GM12875 (cell line): ENCODE data around the gene CAMKK2.

Experiments used
- H3K4me3 ChIP-seq: one replicate; pipeline ENCODE4 v1.5.1; 2011; ENCODE audit warnings: low read depth, low read length, control low read depth
- CTCF ChIP-seq: IDR thresholded peaks from 2 replicates; pipeline ENCODE4 v1.5.1; 2011; ENCODE audit warnings: low read depth, mild to moderate bottlenecking, control low read depth, inconsistent platforms, low read length, moderate library complexity, borderline replicate concordance; ENCODE audit not compliant: insufficient read depth

The CAMKK2 gene

GRCh38 chr12:121219353-121219986, 77.0 kb downstream of the CAMKK2 start:
- H3K4me3 ChIP-seq, result no peak overlapping the region
- no peak for TF ChIP-seq CTCF

GRCh38 chr12:121218588-121219352, 77.7 kb downstream of the CAMKK2 start:
- H3K4me3 ChIP-seq, result no peak overlapping the region
- TF ChIP-seq CTCF, result no peak

DNA sequence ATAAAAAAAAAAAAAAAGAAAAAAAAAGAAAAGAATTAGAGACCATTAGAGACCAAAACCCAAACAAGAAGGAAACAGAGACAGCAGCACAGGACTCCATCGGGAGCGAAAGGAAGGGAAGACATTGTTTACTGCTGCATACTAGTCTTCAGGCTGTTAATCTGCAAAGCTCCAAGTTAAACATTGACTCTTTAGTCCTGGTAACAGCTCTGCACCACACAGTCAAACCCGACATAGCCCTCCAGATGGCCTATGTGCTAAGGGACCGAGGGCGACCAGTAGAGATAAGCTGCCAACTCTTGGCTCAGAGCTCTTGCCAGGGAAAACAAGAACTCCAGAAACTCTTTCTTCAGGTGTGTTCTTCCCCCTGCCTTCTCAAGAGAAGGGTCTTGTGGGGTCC, 78.7 kb downstream of the CAMKK2 start:
- TF ChIP-seq CTCF, result no peak

GRCh38 chr12:121217063-121217462, 79.4 kb downstream of the CAMKK2 start:
- H3K4me3 ChIP-seq, result no peak overlapping the region
- TF ChIP-seq CTCF, result no peak

More for the DNA sequence above, 78.7 kb downstream of the CAMKK2 start:
- H3K4me3 ChIP-seq, result no peak overlapping the region

DNA sequence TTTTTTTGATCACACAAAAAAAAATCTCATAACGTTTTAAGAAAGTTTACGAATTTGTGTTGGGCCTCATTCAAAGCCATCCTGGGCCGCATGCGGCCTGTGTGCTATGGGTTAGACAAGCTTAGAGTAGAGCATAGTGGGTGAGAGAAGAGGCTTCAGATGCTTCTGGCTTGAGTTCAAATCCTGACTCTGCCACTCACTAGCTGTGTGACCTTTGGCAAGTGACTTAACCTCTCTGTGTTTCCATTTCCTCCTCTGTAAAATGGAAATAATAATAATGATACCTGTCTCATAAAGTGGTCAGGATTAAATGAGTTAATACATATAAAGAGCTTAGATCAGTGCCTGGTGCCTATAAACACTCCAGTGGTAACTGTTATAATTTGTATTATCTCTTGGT, 80.4 kb downstream of the CAMKK2 start:
- H3K4me3 ChIP-seq, result no peak overlapping the region
- TF ChIP-seq CTCF, result no peak

DNA sequence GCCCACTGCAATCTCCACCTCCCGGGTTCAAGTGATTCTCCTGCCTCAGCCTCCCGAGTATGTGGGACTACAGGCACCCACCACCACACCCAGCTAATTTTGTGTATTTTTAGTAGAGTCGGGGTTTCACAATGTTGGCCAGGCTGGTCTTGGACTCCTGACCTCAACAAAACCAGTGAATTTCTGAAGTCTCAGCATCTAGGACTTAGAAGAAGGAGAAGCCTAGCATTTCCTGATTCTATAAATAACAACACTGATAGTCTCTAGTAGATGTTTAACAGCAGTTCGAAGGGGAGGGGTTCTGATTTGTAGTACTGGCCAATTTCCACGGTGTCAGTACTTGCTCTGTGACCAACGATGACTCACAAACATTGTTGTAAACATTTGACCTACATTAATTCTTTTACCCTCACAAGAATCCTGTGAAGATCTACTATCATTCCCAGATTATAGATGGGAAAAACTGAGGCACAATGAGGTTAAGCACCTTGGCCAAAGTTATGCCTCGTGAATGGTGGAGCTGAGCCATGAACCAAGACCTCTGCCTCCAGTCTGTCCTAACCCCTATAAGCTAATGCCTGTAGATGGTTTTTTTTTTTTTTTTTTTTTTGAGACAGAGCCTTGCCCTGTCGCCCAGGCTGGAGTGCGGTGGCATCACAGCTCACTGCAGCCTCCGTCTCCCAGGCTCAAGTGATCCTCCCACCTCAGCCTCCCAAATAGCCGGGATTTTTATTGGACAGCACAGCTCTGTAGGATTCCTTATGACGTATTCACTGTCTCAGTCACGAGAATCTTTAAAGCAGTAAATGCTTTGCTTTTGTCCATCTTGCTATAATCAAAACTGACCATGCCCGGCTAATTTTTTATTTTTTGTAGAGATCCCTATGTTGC, 81.4 kb downstream of the CAMKK2 start:
- no peak for TF ChIP-seq CTCF

More for the DNA sequence above, 81.4 kb downstream of the CAMKK2 start:
- no peak overlapping the region for H3K4me3 ChIP-seq
